HCT116 (cell line): ENCODE data around the gene SSTR5.

ENCODE experiments used
- CBX3 ChIP-seq: IDR thresholded peaks from 2 replicates; pipeline ENCODE4 v1.6.1; 2012; ENCODE audit warnings: low read depth
- EGR1 ChIP-seq: IDR thresholded peaks from 2 replicates; pipeline ENCODE4 v1.6.1; 2012; ENCODE audit warnings: low read depth
- EZH2 ChIP-seq: fragments of 200-600 bp; sonication (generic); IDR thresholded peaks from 2 replicates; pipeline ENCODE4 v1.6.1; 2017; ENCODE audit warnings: antibody characterized with exemption, mixed run types
- JUND ChIP-seq: IDR thresholded peaks from 2 replicates; pipeline ENCODE4 v1.6.1; 2012
- POLR2A ChIP-seq: IDR thresholded peaks from 2 replicates; pipeline ENCODE4 v1.7.0; 2011; ENCODE audit warnings: borderline replicate concordance; ENCODE audit not compliant: insufficient read depth, insufficient read length; ENCODE audit errors: extremely low read depth
- POLR2AphosphoS5 ChIP-seq: IDR thresholded peaks from 2 replicates; pipeline ENCODE4 v1.6.1; 2011; ENCODE audit warnings: mild to moderate bottlenecking, low read depth, low read length, moderate library complexity
- SRF ChIP-seq: IDR thresholded peaks from 2 replicates; pipeline ENCODE4 v1.6.1; 2012; ENCODE audit warnings: low read depth
- ZFX ChIP-seq: fragments of 450-650 bp; IDR thresholded peaks from 2 replicates; pipeline ENCODE4 v1.6.1; 2017
- TF ChIP-seq, protein P1 (sequence below), 3 experiments: fragments of 200-600 bp in 1 of 3; sonication (generic) in 1 of 3; IDR thresholded peaks in 2 of 3; conservative IDR thresholded peaks in 1 of 3; 2 replicates each; pipeline ENCODE4 v1.5.1; 2012 to 2017; ENCODE audit warnings: low read depth in 2 of 3, low read length in 2 of 3, antibody characterized with exemption in 1 of 3, borderline replicate concordance in 1 of 3, control low read depth in 1 of 3, mild to moderate bottlenecking in 1 of 3, mixed read lengths in 1 of 3, mixed run types in 1 of 3, moderate library complexity in 1 of 3; ENCODE audit not compliant: insufficient read depth in 1 of 3
- TF ChIP-seq, protein P2 (sequence below): IDR thresholded peaks from 2 replicates; pipeline ENCODE4 v1.6.1; 2012
- TF ChIP-seq, protein P3 (sequence below): IDR thresholded peaks from 2 replicates; pipeline ENCODE4 v1.6.1; 2012
- TF ChIP-seq, protein P4 (sequence below): IDR thresholded peaks from 2 replicates; pipeline ENCODE4 v1.6.1; 2012; ENCODE audit warnings: low read depth

DNA sequence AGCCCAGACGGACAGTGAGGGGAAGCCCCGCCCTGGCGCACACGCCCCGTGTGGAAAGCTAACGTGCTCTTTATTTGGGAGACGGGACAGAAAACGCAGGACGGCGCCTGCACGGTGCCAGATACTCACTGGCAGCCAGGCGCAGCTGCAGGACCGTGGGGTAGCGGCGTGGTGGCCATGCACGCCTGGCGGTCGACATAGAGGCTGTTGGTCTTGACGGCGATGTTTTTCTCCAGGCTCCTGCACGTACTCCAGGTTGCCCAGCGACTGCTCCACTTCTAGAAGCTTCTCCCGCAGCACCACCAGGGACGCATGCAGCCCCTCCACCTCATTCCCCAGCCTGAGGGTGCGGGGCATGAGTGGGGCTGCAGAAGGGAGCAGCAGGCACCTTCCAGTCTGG is 28.6 kb downstream of the SSTR5 start:
- TF ChIP-seq, protein P1, sequence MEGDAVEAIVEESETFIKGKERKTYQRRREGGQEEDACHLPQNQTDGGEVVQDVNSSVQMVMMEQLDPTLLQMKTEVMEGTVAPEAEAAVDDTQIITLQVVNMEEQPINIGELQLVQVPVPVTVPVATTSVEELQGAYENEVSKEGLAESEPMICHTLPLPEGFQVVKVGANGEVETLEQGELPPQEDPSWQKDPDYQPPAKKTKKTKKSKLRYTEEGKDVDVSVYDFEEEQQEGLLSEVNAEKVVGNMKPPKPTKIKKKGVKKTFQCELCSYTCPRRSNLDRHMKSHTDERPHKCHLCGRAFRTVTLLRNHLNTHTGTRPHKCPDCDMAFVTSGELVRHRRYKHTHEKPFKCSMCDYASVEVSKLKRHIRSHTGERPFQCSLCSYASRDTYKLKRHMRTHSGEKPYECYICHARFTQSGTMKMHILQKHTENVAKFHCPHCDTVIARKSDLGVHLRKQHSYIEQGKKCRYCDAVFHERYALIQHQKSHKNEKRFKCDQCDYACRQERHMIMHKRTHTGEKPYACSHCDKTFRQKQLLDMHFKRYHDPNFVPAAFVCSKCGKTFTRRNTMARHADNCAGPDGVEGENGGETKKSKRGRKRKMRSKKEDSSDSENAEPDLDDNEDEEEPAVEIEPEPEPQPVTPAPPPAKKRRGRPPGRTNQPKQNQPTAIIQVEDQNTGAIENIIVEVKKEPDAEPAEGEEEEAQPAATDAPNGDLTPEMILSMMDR (IDR thresholded peaks at IDR 0.05 in 2 of 3, conservative IDR thresholded peaks at IDR 0.05 in 1 of 3; ENCODE audit: borderline replicate concordance in 1 of 3, insufficient read depth in 1 of 3, low read depth in 2 of 3, low read length in 2 of 3) = no peak
- TF ChIP-seq, protein P2, sequence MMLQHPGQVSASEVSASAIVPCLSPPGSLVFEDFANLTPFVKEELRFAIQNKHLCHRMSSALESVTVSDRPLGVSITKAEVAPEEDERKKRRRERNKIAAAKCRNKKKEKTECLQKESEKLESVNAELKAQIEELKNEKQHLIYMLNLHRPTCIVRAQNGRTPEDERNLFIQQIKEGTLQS = no peak
- TF ChIP-seq ZFX (no peak), POLR2AphosphoS5 (no peak), EZH2 (no peak), CBX3 (no peak), SRF (no peak), JUND (no peak), POLR2A (no peak), EGR1 (no peak)
- TF ChIP-seq, protein P3, sequence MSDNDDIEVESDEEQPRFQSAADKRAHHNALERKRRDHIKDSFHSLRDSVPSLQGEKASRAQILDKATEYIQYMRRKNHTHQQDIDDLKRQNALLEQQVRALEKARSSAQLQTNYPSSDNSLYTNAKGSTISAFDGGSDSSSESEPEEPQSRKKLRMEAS = no peak
- TF ChIP-seq, protein P4, sequence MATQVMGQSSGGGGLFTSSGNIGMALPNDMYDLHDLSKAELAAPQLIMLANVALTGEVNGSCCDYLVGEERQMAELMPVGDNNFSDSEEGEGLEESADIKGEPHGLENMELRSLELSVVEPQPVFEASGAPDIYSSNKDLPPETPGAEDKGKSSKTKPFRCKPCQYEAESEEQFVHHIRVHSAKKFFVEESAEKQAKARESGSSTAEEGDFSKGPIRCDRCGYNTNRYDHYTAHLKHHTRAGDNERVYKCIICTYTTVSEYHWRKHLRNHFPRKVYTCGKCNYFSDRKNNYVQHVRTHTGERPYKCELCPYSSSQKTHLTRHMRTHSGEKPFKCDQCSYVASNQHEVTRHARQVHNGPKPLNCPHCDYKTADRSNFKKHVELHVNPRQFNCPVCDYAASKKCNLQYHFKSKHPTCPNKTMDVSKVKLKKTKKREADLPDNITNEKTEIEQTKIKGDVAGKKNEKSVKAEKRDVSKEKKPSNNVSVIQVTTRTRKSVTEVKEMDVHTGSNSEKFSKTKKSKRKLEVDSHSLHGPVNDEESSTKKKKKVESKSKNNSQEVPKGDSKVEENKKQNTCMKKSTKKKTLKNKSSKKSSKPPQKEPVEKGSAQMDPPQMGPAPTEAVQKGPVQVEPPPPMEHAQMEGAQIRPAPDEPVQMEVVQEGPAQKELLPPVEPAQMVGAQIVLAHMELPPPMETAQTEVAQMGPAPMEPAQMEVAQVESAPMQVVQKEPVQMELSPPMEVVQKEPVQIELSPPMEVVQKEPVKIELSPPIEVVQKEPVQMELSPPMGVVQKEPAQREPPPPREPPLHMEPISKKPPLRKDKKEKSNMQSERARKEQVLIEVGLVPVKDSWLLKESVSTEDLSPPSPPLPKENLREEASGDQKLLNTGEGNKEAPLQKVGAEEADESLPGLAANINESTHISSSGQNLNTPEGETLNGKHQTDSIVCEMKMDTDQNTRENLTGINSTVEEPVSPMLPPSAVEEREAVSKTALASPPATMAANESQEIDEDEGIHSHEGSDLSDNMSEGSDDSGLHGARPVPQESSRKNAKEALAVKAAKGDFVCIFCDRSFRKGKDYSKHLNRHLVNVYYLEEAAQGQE = no peak
